PC-3 (cell line): Measurements from ENCODE around the gene SH3D19. TPM values are rescaled to one million over a fixed set of nuclear protein-coding genes. Genes with fewer than 3 reads are reported as not detected.

Experiments
- ATAC-seq: fragments of 200-7000 bp; cut with Tn5 transposase; 2 replicates; pipeline ENCODE4 v1.9.1; 2020; ENCODE audit warnings: mild to moderate bottlenecking, moderate library complexity
- BruUV-seq: library from RNA; stranded (reverse); fragments of 400-500 nt; replicated peaks from 2 replicates; lab custom pipeline; 2021; lab: Mats Ljungman, UMichigan
- CTCF ChIA-PET: fragments of 300-600 bp; sonication (Branson Sonifier 250); formaldehyde crosslinking; loops from one replicate; lab custom pipeline; 2022; ENCODE audit warnings: antibody characterized with exemption; lab: Charles Lee
- POLR2A ChIA-PET: fragments of 300-600 bp; sonication (Branson Sonifier 250); formaldehyde crosslinking; loops from one replicate; lab custom pipeline; 2022; ENCODE audit warnings: antibody characterized with exemption; ENCODE audit not compliant: unreplicated experiment; lab: Charles Lee
- DNase-seq: peaks from one replicate; pipeline ENCODE4 v3.0.0-alpha.2; 2015
- H2AFZ ChIP-seq: fragments of 300-600 bp; sonication (generic); 2 replicates; pipeline ENCODE4 v1.6.0; 2016; ENCODE audit warnings: antibody characterized with exemption, low read length
- H3F3A ChIP-seq: fragments of 300-600 bp; sonication (generic); one replicate; pipeline ENCODE4 v1.6.0; 2017; ENCODE audit warnings: antibody characterized with exemption, low read length, control low read depth, mild to moderate bottlenecking; ENCODE audit not compliant: unreplicated experiment
- H3K27ac ChIP-seq: fragments of 300-600 bp; sonication (generic); 2 replicates; pipeline ENCODE4 v1.5.1; 2016; ENCODE audit warnings: mild to moderate bottlenecking, low read length
- H3K27me3 ChIP-seq: fragments of 300-600 bp; sonication (generic); 2 replicates; pipeline ENCODE4 v1.6.1; 2016; ENCODE audit warnings: low read length, mixed read lengths
- H3K36me3 ChIP-seq: fragments of 300-600 bp; sonication (generic); 2 replicates; pipeline ENCODE4 v1.6.1; 2016; ENCODE audit warnings: low read depth, mixed run types, low read length, mixed read lengths
- H3K4me1 ChIP-seq: fragments of 300-600 bp; sonication (generic); 2 replicates; pipeline ENCODE4 v1.5.1; 2016; ENCODE audit warnings: low read length; ENCODE audit not compliant: insufficient read depth
- H3K4me2 ChIP-seq: fragments of 300-600 bp; sonication (generic); 2 replicates; pipeline ENCODE4 v1.6.0; 2016; ENCODE audit warnings: low read length
- H3K4me3 ChIP-seq: fragments of 300-600 bp; sonication (generic); 2 replicates; pipeline ENCODE4 v1.5.1; 2016; ENCODE audit warnings: mild to moderate bottlenecking, low read length, mixed read lengths
- H3K79me2 ChIP-seq: fragments of 300-600 bp; sonication (generic); 2 replicates; pipeline ENCODE4 v1.6.1; 2017; ENCODE audit warnings: low read length, mixed read lengths
- H3K9ac ChIP-seq: fragments of 300-600 bp; sonication (generic); 2 replicates; pipeline ENCODE4 v1.6.0; 2016; ENCODE audit warnings: mild to moderate bottlenecking, low read length
- H3K9me2 ChIP-seq: fragments of 300-600 bp; sonication (generic); replicated peaks from 2 replicates; pipeline ENCODE4 v1.6.1; 2016; ENCODE audit warnings: mixed run types, low read length, mixed read lengths
- H3K9me3 ChIP-seq: fragments of 300-600 bp; sonication (generic); 2 replicates; pipeline ENCODE4 v1.6.1; 2016; ENCODE audit warnings: low read length, mixed read lengths
- H4K20me1 ChIP-seq: fragments of 300-600 bp; sonication (generic); 2 replicates; pipeline ENCODE4 v1.6.1; 2016; ENCODE audit warnings: low read length, mixed read lengths
- EZH2 ChIP-seq: fragments of 300-600 bp; sonication (generic); IDR thresholded peaks from one replicate; pipeline ENCODE4 v1.6.1; 2017; ENCODE audit warnings: antibody characterized with exemption, mild to moderate bottlenecking, low read length; ENCODE audit not compliant: unreplicated experiment
- EZH2phosphoT487 ChIP-seq: fragments of 300-600 bp; sonication (generic); IDR thresholded peaks from 2 replicates; pipeline ENCODE4 v1.6.1; 2018; ENCODE audit warnings: mild to moderate bottlenecking, antibody characterized with exemption, low read length, borderline replicate concordance
- intact Hi-C: fragments of 100-400 bp; cut with micrococcal nuclease; formaldehyde crosslinking; loops from 2 replicates; pipeline ENCODE4 v1.9.0; 2023
- total RNA-seq: library from RNA; depleted of rRNA; stranded (reverse); fragments of >200 nt; gene quantifications from 2 replicates; pipeline ENCODE4 v1.2.3, GENCODE V29; 2014
- TF ChIP-seq, protein P1 (sequence below): fragments of 300-600 bp; sonication (generic); conservative IDR thresholded peaks from 2 replicates; pipeline ENCODE4 v1.5.1; 2017; ENCODE audit warnings: antibody characterized with exemption, low read depth, mild to moderate bottlenecking, low read length

The SH3D19 gene
- total RNA-seq, 1 experiment from 2014 or later = 30.1 TPM

DNA sequence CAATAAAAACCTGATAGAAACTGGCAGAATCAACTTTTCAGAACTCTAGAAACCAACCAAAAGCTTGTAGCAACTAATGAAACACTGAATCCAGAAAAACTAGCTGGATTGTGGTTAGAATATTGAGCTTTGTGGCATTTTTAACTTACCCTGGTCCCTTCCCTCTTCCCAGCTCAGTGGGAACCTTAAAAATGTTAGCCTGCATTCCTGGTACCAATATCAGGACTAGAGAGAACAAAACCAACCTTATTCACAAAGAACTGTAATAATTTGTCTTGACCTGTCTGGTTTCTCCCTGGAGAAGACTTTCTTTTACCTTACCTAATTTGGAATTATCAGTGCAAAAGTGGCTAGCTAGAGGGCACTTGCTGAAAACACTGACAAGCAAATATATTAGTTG is 21.2 kb downstream of the SH3D19 start:
- Histone ChIP-seq H3K4me2 (no peak overlapping the region), H3K27me3 (no peaks in the 10 kb centered on the region), H2AFZ (no peak overlapping the region), H3K9me3 (no peaks in the 10 kb centered on the region), H3K27ac (peak overlapping the region; percentile 24), H3K9ac (no peak overlapping the region), H3K79me2 (peaks cover 83% of the 10 kb centered on the region), H3K4me3 (no peak overlapping the region), H4K20me1 (no peaks in the 10 kb centered on the region), H3K36me3 (no peaks in the 10 kb centered on the region; the same call in 1 of the 2 replicates), H3F3A (peaks cover 4% of the 10 kb centered on the region), H3K9me2 (no peaks in the 10 kb centered on the region), H3K4me1 (peaks cover 13% of the 10 kb centered on the region)
- ChIA-PET POLR2A (no interaction called here), CTCF (interaction anchor here (0.6 to 0.9 kb wide), 2 partner anchors 18 to 237 kb away, joined by 4 to 5 read pairs; no protein-coding TSS in a partner anchor)
- ATAC-seq = no peak
- intact Hi-C loops = loop anchor here (2.0 kb wide), 2 partner anchors 13 to 21 kb away; partner anchors contain the start of gene SH3D19
- no TSS peak for BruUV-seq
- DNase-seq = no peak
- no peak for TF ChIP-seq EZH2
- TF ChIP-seq, protein P1, sequence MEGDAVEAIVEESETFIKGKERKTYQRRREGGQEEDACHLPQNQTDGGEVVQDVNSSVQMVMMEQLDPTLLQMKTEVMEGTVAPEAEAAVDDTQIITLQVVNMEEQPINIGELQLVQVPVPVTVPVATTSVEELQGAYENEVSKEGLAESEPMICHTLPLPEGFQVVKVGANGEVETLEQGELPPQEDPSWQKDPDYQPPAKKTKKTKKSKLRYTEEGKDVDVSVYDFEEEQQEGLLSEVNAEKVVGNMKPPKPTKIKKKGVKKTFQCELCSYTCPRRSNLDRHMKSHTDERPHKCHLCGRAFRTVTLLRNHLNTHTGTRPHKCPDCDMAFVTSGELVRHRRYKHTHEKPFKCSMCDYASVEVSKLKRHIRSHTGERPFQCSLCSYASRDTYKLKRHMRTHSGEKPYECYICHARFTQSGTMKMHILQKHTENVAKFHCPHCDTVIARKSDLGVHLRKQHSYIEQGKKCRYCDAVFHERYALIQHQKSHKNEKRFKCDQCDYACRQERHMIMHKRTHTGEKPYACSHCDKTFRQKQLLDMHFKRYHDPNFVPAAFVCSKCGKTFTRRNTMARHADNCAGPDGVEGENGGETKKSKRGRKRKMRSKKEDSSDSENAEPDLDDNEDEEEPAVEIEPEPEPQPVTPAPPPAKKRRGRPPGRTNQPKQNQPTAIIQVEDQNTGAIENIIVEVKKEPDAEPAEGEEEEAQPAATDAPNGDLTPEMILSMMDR = no peak
- no peak for TF ChIP-seq EZH2phosphoT487

- Histone ChIP-seq H3K27me3 (no peaks in the 10 kb centered on the region), H3K4me1 (peaks cover 13% of the 10 kb centered on the region), H3K4me2 (no peak overlapping the region), H3K27ac (no peak overlapping the region), H2AFZ (no peak overlapping the region), H3F3A (peaks cover 4% of the 10 kb centered on the region), H3K4me3 (no peak overlapping the region), H3K9me2 (no peaks in the 10 kb centered on the region), H3K79me2 (peaks cover 79% of the 10 kb centered on the region), H3K9ac (no peak overlapping the region), H3K36me3 (no peaks in the 10 kb centered on the region; the same call in 1 of the 2 replicates), H3K9me3 (no peaks in the 10 kb centered on the region), H4K20me1 (no peaks in the 10 kb centered on the region)
- ATAC-seq = no peak
- DNase-seq = no peak
- CTCF ChIA-PET = no interaction called here
- POLR2A ChIA-PET = no interaction called here
- TF ChIP-seq EZH2phosphoT487 = no peak
- intact Hi-C loops = no loop called here
- no TSS peak for BruUV-seq
Measured at GRCh38 chr4:151302432-151302831, 23.0 kb downstream of the SH3D19 start.

DNA sequence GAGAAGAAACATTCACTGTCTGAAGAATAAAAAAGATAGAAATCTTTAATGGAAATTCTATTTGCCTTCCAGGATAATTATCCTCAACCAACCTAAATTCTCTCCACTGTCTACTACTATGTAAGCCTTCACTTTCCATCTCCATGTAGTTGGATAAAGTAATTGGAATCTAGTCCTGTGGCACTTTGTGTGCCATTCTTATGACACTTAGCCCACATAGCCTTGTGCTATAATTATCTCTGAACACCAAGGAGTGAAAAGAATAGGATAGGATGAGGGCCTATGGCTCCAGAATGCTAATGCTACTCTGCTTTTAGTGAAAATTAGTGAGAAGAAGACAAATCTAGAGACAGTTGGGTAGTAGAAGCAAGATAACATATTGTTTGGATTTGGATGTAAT is 28.2 kb downstream of the SH3D19 start:
- ChIA-PET CTCF (no interaction called here), POLR2A (no interaction called here)
- Histone ChIP-seq H2AFZ (no peak overlapping the region), H3K4me3 (no peak overlapping the region), H3K79me2 (peaks cover 71% of the 10 kb centered on the region), H3K9me2 (no peaks in the 10 kb centered on the region), H3K36me3 (no peaks in the 10 kb centered on the region), H3K9me3 (no peaks in the 10 kb centered on the region), H3F3A (no peaks in the 10 kb centered on the region), H3K4me1 (peaks cover 11% of the 10 kb centered on the region), H3K27ac (no peak overlapping the region), H3K4me2 (no peak overlapping the region), H3K27me3 (no peaks in the 10 kb centered on the region), H4K20me1 (no peaks in the 10 kb centered on the region), H3K9ac (no peak overlapping the region)
- intact Hi-C loops = no loop called here
- BruUV-seq = no TSS peak
- TF ChIP-seq EZH2phosphoT487 = no peak
- TF ChIP-seq EZH2 = no peak
- TF ChIP-seq, protein P1 = no peak
- ATAC-seq (no peak), DNase-seq (no peak)
